ENCODE results near the gene ASCC2.
"Not testable (repeated sequence)": the region's sequence is repeated elsewhere in the genome, so short reads cannot be mapped to it uniquely, and the experiment has no call there.

Gene ASCC2

GRCh38 chr22:29867851-29868250 is 29.8 kb upstream of the ASCC2 start:
- no peak overlapping the region for H3K4me3 Mint-ChIP-seq
- no peaks in the 10 kb centered on the region for H3K9me3 Mint-ChIP-seq
- H3K4me1 Mint-ChIP-seq = no peaks in the 10 kb centered on the region
- no peak for DNase-seq (ENCODE audit: low spot score in 2 of 2)
- peaks cover 5% of the 10 kb centered on the region for H3K27me3 Mint-ChIP-seq
- no peak overlapping the region for H3K27ac Mint-ChIP-seq
- H3K36me3 Mint-ChIP-seq = no peaks in the 10 kb centered on the region
- ATAC-seq (ENCODE audit: low read depth) = no peak

- H3K27ac Mint-ChIP-seq = no peak overlapping the region
- no peaks in the 10 kb centered on the region for H3K9me3 Mint-ChIP-seq
- no peak overlapping the region for H3K4me3 Mint-ChIP-seq
- DNase-seq (ENCODE audit: low spot score in 2 of 2) (no peak), ATAC-seq (ENCODE audit: low read depth) (no peak)
- no peaks in the 10 kb centered on the region for H3K4me1 Mint-ChIP-seq
- no peaks in the 10 kb centered on the region for H3K36me3 Mint-ChIP-seq
- peaks cover 5% of the 10 kb centered on the region for H3K27me3 Mint-ChIP-seq
These were observed 29.2 kb upstream of the ASCC2 start for GRCh38 chr22:29867260-29867659.

GRCh38 chr22:29865572-29865971 is 27.5 kb upstream of the ASCC2 start:
- H3K4me1 Mint-ChIP-seq; H3K4me3 Mint-ChIP-seq; DNase-seq (ENCODE audit: low spot score in 2 of 2); H3K9me3 Mint-ChIP-seq; H3K36me3 Mint-ChIP-seq; H3K27me3 Mint-ChIP-seq; H3K27ac Mint-ChIP-seq; ATAC-seq (ENCODE audit: low read depth): not testable (repeated sequence)

- no peaks in the 10 kb centered on the region for H3K27me3 Mint-ChIP-seq
- H3K4me1 Mint-ChIP-seq = no peaks in the 10 kb centered on the region
- H3K9me3 Mint-ChIP-seq = no peaks in the 10 kb centered on the region
- H3K4me3 Mint-ChIP-seq = no peak overlapping the region
- ATAC-seq (ENCODE audit: low read depth) (no peak), DNase-seq (ENCODE audit: low spot score in 2 of 2) (no peak)
- no peaks in the 10 kb centered on the region for H3K36me3 Mint-ChIP-seq
- H3K27ac Mint-ChIP-seq = no peak overlapping the region
These were observed 23.7 kb upstream of the ASCC2 start for GRCh38 chr22:29861672-29862297.

GRCh38 chr22:29860006-29860766 is 22.1 kb upstream of the ASCC2 start:
- DNase-seq (ENCODE audit: low spot score in 2 of 2) (no peak), ATAC-seq (ENCODE audit: low read depth) (no peak)
- Mint-ChIP-seq H3K4me1 (no peaks in the 10 kb centered on the region), H3K4me3 (no peak overlapping the region), H3K36me3 (no peaks in the 10 kb centered on the region), H3K27me3 (peaks cover 2% of the 10 kb centered on the region), H3K9me3 (no peaks in the 10 kb centered on the region), H3K27ac (no peak overlapping the region)

- not testable (repeated sequence) for DNase-seq (ENCODE audit: low spot score in 2 of 2); H3K4me1 Mint-ChIP-seq; H3K27ac Mint-ChIP-seq; ATAC-seq (ENCODE audit: low read depth); H3K9me3 Mint-ChIP-seq; H3K4me3 Mint-ChIP-seq; H3K36me3 Mint-ChIP-seq; H3K27me3 Mint-ChIP-seq
These were observed 21.0 kb upstream of the ASCC2 start for GRCh38 chr22:29859030-29859429.

- H3K9me3 Mint-ChIP-seq = no peaks in the 10 kb centered on the region
- H3K27ac Mint-ChIP-seq = no peak overlapping the region
- H3K36me3 Mint-ChIP-seq = no peaks in the 10 kb centered on the region
- DNase-seq (ENCODE audit: low spot score in 2 of 2) (no peak), ATAC-seq (ENCODE audit: low read depth) (no peak)
- no peaks in the 10 kb centered on the region for H3K4me1 Mint-ChIP-seq
- no peak overlapping the region for H3K4me3 Mint-ChIP-seq
- H3K27me3 Mint-ChIP-seq = peaks cover 6% of the 10 kb centered on the region
These were observed 18.4 kb upstream of the ASCC2 start for GRCh38 chr22:29856496-29856895.

- DNase-seq (ENCODE audit: low spot score in 2 of 2) (no peak), ATAC-seq (ENCODE audit: low read depth) (no peak)
- no peaks in the 10 kb centered on the region for H3K9me3 Mint-ChIP-seq
- H3K36me3 Mint-ChIP-seq = no peaks in the 10 kb centered on the region
- H3K4me1 Mint-ChIP-seq = no peaks in the 10 kb centered on the region
- H3K4me3 Mint-ChIP-seq = no peak overlapping the region
- H3K27me3 Mint-ChIP-seq = peaks cover 6% of the 10 kb centered on the region
- no peak overlapping the region for H3K27ac Mint-ChIP-seq
These were observed 17.6 kb upstream of the ASCC2 start for GRCh38 chr22:29855611-29856181.

- H3K27ac Mint-ChIP-seq = no peak overlapping the region
- H3K4me1 Mint-ChIP-seq = peaks cover 3% of the 10 kb centered on the region
- peaks cover 6% of the 10 kb centered on the region for H3K27me3 Mint-ChIP-seq
- no peak overlapping the region for H3K4me3 Mint-ChIP-seq
- DNase-seq (ENCODE audit: low spot score in 2 of 2) = no peak
- H3K36me3 Mint-ChIP-seq = no peaks in the 10 kb centered on the region
- no peaks in the 10 kb centered on the region for H3K9me3 Mint-ChIP-seq
- ATAC-seq (ENCODE audit: low read depth) = no peak
These were observed 16.4 kb upstream of the ASCC2 start for GRCh38 chr22:29854432-29854831.

- no peaks in the 10 kb centered on the region for H3K9me3 Mint-ChIP-seq
- peaks cover 2% of the 10 kb centered on the region for H3K27me3 Mint-ChIP-seq
- ATAC-seq (ENCODE audit: low read depth) = no peak
- no peak overlapping the region for H3K4me3 Mint-ChIP-seq
- DNase-seq (ENCODE audit: low spot score in 2 of 2) = no peak
- H3K36me3 Mint-ChIP-seq = no peaks in the 10 kb centered on the region
- peaks cover 3% of the 10 kb centered on the region for H3K4me1 Mint-ChIP-seq
- H3K27ac Mint-ChIP-seq = no peak overlapping the region
These were observed 10.0 kb upstream of the ASCC2 start for GRCh38 chr22:29848111-29848510.

GRCh38 chr22:29846290-29846689 is 8.2 kb upstream of the ASCC2 start:
- no peaks in the 10 kb centered on the region for H3K36me3 Mint-ChIP-seq
- no peak overlapping the region for H3K27ac Mint-ChIP-seq
- no peak for ATAC-seq (ENCODE audit: low read depth)
- H3K4me1 Mint-ChIP-seq = peaks cover 3% of the 10 kb centered on the region
- no peak for DNase-seq (ENCODE audit: low spot score in 2 of 2)
- no peaks in the 10 kb centered on the region for H3K9me3 Mint-ChIP-seq
- H3K27me3 Mint-ChIP-seq = no peaks in the 10 kb centered on the region
- H3K4me3 Mint-ChIP-seq = no peak overlapping the region

- Mint-ChIP-seq H3K27me3 (peaks cover 4% of the 10 kb centered on the region), H3K4me3 (no peak overlapping the region), H3K36me3 (no peaks in the 10 kb centered on the region), H3K27ac (no peak overlapping the region), H3K9me3 (no peaks in the 10 kb centered on the region), H3K4me1 (peaks cover 7% of the 10 kb centered on the region)
- no peak for ATAC-seq (ENCODE audit: low read depth)
- DNase-seq (ENCODE audit: low spot score in 2 of 2) = no peak
These were observed 4.7 kb upstream of the ASCC2 start for GRCh38 chr22:29842740-29843139.

GRCh38 chr22:29842172-29842571 is 4.1 kb upstream of the ASCC2 start:
- Mint-ChIP-seq H3K9me3 (no peaks in the 10 kb centered on the region), H3K27me3 (peaks cover 4% of the 10 kb centered on the region), H3K27ac (no peak overlapping the region), H3K4me3 (no peak overlapping the region), H3K36me3 (no peaks in the 10 kb centered on the region), H3K4me1 (peaks cover 10% of the 10 kb centered on the region)
- DNase-seq (ENCODE audit: low spot score in 2 of 2) (no peak), ATAC-seq (ENCODE audit: low read depth) (no peak)

GRCh38 chr22:29840498-29840897 is 2.4 kb upstream of the ASCC2 start:
- peaks cover 5% of the 10 kb centered on the region for H3K36me3 Mint-ChIP-seq
- ATAC-seq (ENCODE audit: low read depth) (no peak), DNase-seq (ENCODE audit: low spot score in 2 of 2) (no peak)
- peaks cover 19% of the 10 kb centered on the region for H3K4me1 Mint-ChIP-seq
- H3K9me3 Mint-ChIP-seq = no peaks in the 10 kb centered on the region
- H3K27me3 Mint-ChIP-seq = peaks cover 4% of the 10 kb centered on the region
- no peak overlapping the region for H3K27ac Mint-ChIP-seq
- no peak overlapping the region for H3K4me3 Mint-ChIP-seq

All from memory B cell (primary cell).